Neural cell (in vitro differentiated cells): ENCODE measurements around the gene BPIFB1. TPM values are rescaled to one million over a fixed set of nuclear protein-coding genes. Genes with fewer than 3 reads are reported as not detected.

Experiments
- H2AFZ ChIP-seq: fragments of 200-600, 300-800 bp; sonication (generic), shearing (Covaris generic); 2 replicates; pipeline ENCODE4 v1.6.0; 2014; ENCODE audit warnings: low read depth, mild to moderate bottlenecking, antibody characterized with exemption, low read length, moderate library complexity
- H3F3A ChIP-seq: fragments of 200-600 bp; shearing (Covaris generic); 2 replicates; pipeline ENCODE4 v1.6.1; 2016; ENCODE audit warnings: mild to moderate bottlenecking, moderate library complexity, mixed read lengths, antibody characterized with exemption, low read length; ENCODE audit not compliant: insufficient read depth, poor library complexity, severe bottlenecking
- H3K27ac ChIP-seq: fragments of 200-600, 300-800 bp; sonication (generic), shearing (Covaris generic); 2 replicates; pipeline ENCODE4 v1.5.1; 2014; ENCODE audit warnings: mild to moderate bottlenecking, low read length, moderate library complexity
- H3K27me3 ChIP-seq: fragments of 300-800, 200-600 bp; sonication (generic), shearing (Covaris generic); 2 replicates; pipeline ENCODE4 v1.6.0; 2014; ENCODE audit warnings: mild to moderate bottlenecking, low read depth, low read length, moderate library complexity; ENCODE audit not compliant: insufficient read depth
- H3K36me3 ChIP-seq: fragments of 300-800, 200-600 bp; sonication (generic), shearing (Covaris generic); 2 replicates; pipeline ENCODE4 v1.5.1; 2014; ENCODE audit warnings: mild to moderate bottlenecking, antibody characterized with exemption, low read length, moderate library complexity; ENCODE audit not compliant: insufficient read depth
- H3K4me2 ChIP-seq: fragments of 300-800, 200-600 bp; sonication (generic), shearing (Covaris generic); 2 replicates; pipeline ENCODE4 v1.6.0; 2014; ENCODE audit warnings: mild to moderate bottlenecking, low read length
- H3K4me3 ChIP-seq: fragments of 300-800, 200-600 bp; sonication (generic), shearing (Covaris generic); 2 replicates; pipeline ENCODE4 v1.5.1; 2014; ENCODE audit warnings: mild to moderate bottlenecking, low read length, moderate library complexity
- H3K79me2 ChIP-seq: fragments of 200-600 bp; shearing (Covaris generic); replicated peaks from 2 replicates; pipeline ENCODE4 v1.6.0; 2014; ENCODE audit warnings: mild to moderate bottlenecking, low read length, moderate library complexity; ENCODE audit not compliant: insufficient read depth
- H3K9ac ChIP-seq: fragments of 300-800, 200-600 bp; sonication (generic), shearing (Covaris generic); 2 replicates; pipeline ENCODE4 v1.6.1; 2016; ENCODE audit warnings: mild to moderate bottlenecking, low read length, mixed read lengths
- H3K9me2 ChIP-seq: fragments of 200-600 bp; shearing (Covaris generic); 2 replicates; pipeline ENCODE4 v1.6.1; 2016; ENCODE audit warnings: mild to moderate bottlenecking, low read length, mixed read lengths; ENCODE audit not compliant: insufficient read depth
- H3K9me3 ChIP-seq: fragments of 200-600, 300-800 bp; sonication (generic), shearing (Covaris generic); 2 replicates; pipeline ENCODE4 v1.6.1; 2016; ENCODE audit warnings: mild to moderate bottlenecking, mixed run types, low read length, moderate library complexity, mixed read lengths
- H4K20me1 ChIP-seq: fragments of 200-600 bp; shearing (Covaris generic); 2 replicates; pipeline ENCODE4 v1.6.1; 2016; ENCODE audit warnings: mild to moderate bottlenecking, mixed run types; ENCODE audit not compliant: insufficient read depth
- EP300 ChIP-seq: fragments of 450-650 bp; conservative IDR thresholded peaks from 2 replicates; pipeline ENCODE4 v1.6.1; 2014; ENCODE audit warnings: antibody characterized with exemption, mild to moderate bottlenecking, moderate library complexity; ENCODE audit not compliant: poor library complexity, severe bottlenecking
- EZH2 ChIP-seq: fragments of 200-600, 300-800 bp; shearing (Covaris generic), sonication (generic); IDR thresholded peaks from 2 replicates; pipeline ENCODE4 v1.6.1; 2014; ENCODE audit warnings: antibody characterized with exemption, low read length, borderline replicate concordance, mild to moderate bottlenecking; ENCODE audit not compliant: insufficient read depth, poor library complexity, severe bottlenecking
- MXI1 ChIP-seq: fragments of 450-650 bp; conservative IDR thresholded peaks from 2 replicates; pipeline ENCODE4 v1.6.1; 2014; ENCODE audit warnings: antibody characterized with exemption, mild to moderate bottlenecking; ENCODE audit not compliant: poor library complexity, severe bottlenecking
- POLR2AphosphoS5 ChIP-seq: IDR thresholded peaks from 2 replicates; pipeline ENCODE4 v1.6.1; 2012
- RAD21 ChIP-seq: fragments of 450-650 bp; conservative IDR thresholded peaks from 2 replicates; pipeline ENCODE4 v1.6.1; 2014; ENCODE audit warnings: antibody characterized with exemption, mild to moderate bottlenecking, moderate library complexity
- REST ChIP-seq: IDR thresholded peaks from 2 replicates; pipeline ENCODE4 v1.6.1; 2012; ENCODE audit warnings: borderline replicate concordance
- SMC3 ChIP-seq: fragments of 450-650 bp; conservative IDR thresholded peaks from 2 replicates; pipeline ENCODE4 v1.6.1; 2014; ENCODE audit warnings: antibody characterized with exemption, mild to moderate bottlenecking, moderate library complexity; ENCODE audit not compliant: poor library complexity
- TAF1 ChIP-seq: IDR thresholded peaks from 2 replicates; pipeline ENCODE4 v1.6.1; 2012; ENCODE audit warnings: low read depth
- polyA plus RNA-seq: library from polyadenylated mRNA; depleted of rRNA; stranded (reverse); fragments of >200 nt; gene quantifications from 2 replicates; pipeline ENCODE4 v1.2.3, GENCODE V29; 2014
- TF ChIP-seq, protein P1 (sequence below): fragments of 450-650 bp; IDR thresholded peaks from 2 replicates; pipeline ENCODE4 v1.5.1; 2014; ENCODE audit warnings: antibody characterized with exemption, mild to moderate bottlenecking, moderate library complexity; ENCODE audit not compliant: poor library complexity, severe bottlenecking

BPIFB1 gene
- polyA plus RNA-seq, 1 donor from 2014 or later: not detected

DNA sequence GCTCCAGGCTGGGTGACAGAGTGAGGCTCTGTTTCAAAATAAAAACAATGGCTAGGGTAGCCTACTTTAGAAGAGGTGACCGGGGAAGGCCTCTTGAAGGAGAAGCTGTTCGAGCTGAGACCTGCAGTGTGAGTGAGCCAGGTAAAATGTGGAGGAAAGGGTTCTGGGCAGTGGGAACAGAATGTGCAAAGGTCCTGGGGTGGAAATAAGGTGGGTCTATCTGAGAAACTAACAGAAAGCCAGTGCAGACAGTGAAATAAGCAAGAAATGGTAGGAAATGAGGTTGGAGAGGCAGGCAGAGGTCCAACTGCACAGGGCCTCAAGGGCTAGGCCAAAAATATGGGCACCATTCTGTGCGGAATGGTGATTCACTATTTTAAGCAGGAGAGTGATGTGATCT is 53.4 kb downstream of the BPIFB1 start:
- Histone ChIP-seq H3K27me3 (no peaks in the 10 kb centered on the region), H3K9me2 (no peaks in the 10 kb centered on the region), H3K79me2 (no peaks in the 10 kb centered on the region), H2AFZ (no peak overlapping the region), H3K4me2 (no peak overlapping the region), H3K9ac (no peak overlapping the region), H3K36me3 (no peaks in the 10 kb centered on the region), H3K27ac (no peak overlapping the region), H3K9me3 (no peaks in the 10 kb centered on the region), H4K20me1 (no peaks in the 10 kb centered on the region), H3K4me3 (no peak overlapping the region), H3F3A (no peaks in the 10 kb centered on the region)
- no peak for TF ChIP-seq TAF1

DNA sequence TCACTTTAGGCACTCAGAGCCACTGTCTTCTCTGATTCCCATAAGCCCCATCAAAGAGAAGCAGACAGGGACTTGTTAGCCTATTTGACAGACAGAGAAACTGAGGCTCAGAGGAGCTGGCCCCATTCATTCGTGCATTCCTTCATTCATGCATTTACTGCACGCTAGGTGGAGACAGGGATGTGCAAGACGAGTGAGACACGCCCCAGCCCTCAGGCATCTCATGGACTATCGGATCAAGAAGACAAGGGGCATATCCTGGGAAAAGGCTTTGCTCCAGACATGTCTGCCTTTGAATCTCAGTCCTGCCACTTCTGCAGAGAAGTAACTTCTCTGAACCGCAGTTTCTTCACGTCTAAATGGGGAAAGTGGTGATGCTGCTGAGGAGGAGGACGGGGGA is 54.1 kb downstream of the BPIFB1 start:
- Histone ChIP-seq H3K9ac (no peak overlapping the region), H2AFZ (no peak overlapping the region), H4K20me1 (no peaks in the 10 kb centered on the region), H3F3A (no peaks in the 10 kb centered on the region), H3K9me2 (no peaks in the 10 kb centered on the region), H3K4me2 (no peak overlapping the region), H3K27ac (no peak overlapping the region), H3K27me3 (no peaks in the 10 kb centered on the region), H3K4me3 (no peak overlapping the region), H3K36me3 (no peaks in the 10 kb centered on the region), H3K9me3 (no peaks in the 10 kb centered on the region), H3K79me2 (no peaks in the 10 kb centered on the region)
- TF ChIP-seq EP300 (no peak), RAD21 (no peak), POLR2AphosphoS5 (no peak), TAF1 (no peak), REST (no peak), SMC3 (no peak), EZH2 (no peak), MXI1 (no peak)
- TF ChIP-seq, protein P1, sequence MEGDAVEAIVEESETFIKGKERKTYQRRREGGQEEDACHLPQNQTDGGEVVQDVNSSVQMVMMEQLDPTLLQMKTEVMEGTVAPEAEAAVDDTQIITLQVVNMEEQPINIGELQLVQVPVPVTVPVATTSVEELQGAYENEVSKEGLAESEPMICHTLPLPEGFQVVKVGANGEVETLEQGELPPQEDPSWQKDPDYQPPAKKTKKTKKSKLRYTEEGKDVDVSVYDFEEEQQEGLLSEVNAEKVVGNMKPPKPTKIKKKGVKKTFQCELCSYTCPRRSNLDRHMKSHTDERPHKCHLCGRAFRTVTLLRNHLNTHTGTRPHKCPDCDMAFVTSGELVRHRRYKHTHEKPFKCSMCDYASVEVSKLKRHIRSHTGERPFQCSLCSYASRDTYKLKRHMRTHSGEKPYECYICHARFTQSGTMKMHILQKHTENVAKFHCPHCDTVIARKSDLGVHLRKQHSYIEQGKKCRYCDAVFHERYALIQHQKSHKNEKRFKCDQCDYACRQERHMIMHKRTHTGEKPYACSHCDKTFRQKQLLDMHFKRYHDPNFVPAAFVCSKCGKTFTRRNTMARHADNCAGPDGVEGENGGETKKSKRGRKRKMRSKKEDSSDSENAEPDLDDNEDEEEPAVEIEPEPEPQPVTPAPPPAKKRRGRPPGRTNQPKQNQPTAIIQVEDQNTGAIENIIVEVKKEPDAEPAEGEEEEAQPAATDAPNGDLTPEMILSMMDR: no peak

DNA sequence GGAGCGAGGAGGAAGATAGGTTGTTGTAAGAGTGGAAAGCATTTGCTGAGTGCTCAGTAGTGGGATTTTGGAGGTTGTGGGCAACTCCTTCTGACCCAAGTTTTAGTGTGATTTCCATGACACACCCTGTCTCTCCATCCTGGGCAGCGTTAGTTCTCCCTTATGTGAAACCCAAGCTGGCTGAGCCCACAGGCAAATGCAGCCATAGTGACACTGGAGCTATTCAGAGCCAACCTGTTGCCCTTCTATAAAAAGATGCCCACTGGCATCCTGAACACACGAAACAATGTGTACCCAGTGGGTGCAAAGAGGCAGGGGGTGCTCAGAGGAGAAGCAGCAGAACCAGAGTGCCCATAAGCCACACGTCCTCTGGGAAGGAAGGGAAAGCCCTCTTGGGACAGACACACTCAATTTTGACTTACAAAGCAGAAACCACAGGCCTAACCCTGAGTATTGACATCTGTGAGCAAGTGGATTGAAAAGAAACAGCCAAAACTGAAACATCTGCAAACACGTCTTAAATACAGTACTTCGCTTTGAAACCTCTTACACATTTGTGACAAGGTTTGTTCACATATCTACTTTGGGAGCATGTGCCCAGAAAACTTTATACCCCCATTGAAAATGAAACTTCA is 54.6 kb downstream of the BPIFB1 start:
- no peak overlapping the region for H3K9ac ChIP-seq
- no peaks in the 10 kb centered on the region for H4K20me1 ChIP-seq
- no peaks in the 10 kb centered on the region for H3K36me3 ChIP-seq
- H3K79me2 ChIP-seq: no peaks in the 10 kb centered on the region
- H3K4me3 ChIP-seq: no peak overlapping the region
- no peak overlapping the region for H2AFZ ChIP-seq
- no peak overlapping the region for H3K4me2 ChIP-seq
- H3K9me3 ChIP-seq: no peaks in the 10 kb centered on the region
- no peak overlapping the region for H3K27ac ChIP-seq
- H3F3A ChIP-seq: no peaks in the 10 kb centered on the region
- TF ChIP-seq RAD21 (no peak), POLR2AphosphoS5 (no peak), TAF1 (no peak), REST (no peak), SMC3 (no peak), EP300 (no peak), EZH2 (no peak), MXI1 (no peak)
- TF ChIP-seq, protein P1: no peak
- no peaks in the 10 kb centered on the region for H3K9me2 ChIP-seq
- no peaks in the 10 kb centered on the region for H3K27me3 ChIP-seq
